Glutamatergic neuron (in vitro differentiated cells): ENCODE measurements around the gene MPV17L2. TPM values are rescaled to one million over a fixed set of nuclear protein-coding genes. Genes with fewer than 3 reads are reported as not detected.
A peak's percentile ranks its signal among the peaks of the same experiment; 100 is the strongest.
"Not testable (repeated sequence)": the region's sequence is repeated elsewhere in the genome, so short reads cannot be mapped to it uniquely, and the experiment has no call there.

Experiments
- DNase-seq: peaks from one replicate; pipeline ENCODE4 v3.0.0; 2022
- H3K27ac Mint-ChIP-seq: one replicate; pipeline ENCODE4 v1.8.0; 2020; ENCODE audit warnings: mild to moderate bottlenecking, mixed read lengths, inconsistent platforms; ENCODE audit not compliant: unreplicated experiment
- H3K27me3 Mint-ChIP-seq: one replicate; pipeline ENCODE4 v1.8.0; 2020; ENCODE audit warnings: mild to moderate bottlenecking, moderate library complexity, mixed read lengths, inconsistent platforms; ENCODE audit not compliant: unreplicated experiment
- H3K36me3 Mint-ChIP-seq: one replicate; pipeline ENCODE4 v1.8.0; 2020; ENCODE audit warnings: mild to moderate bottlenecking, mixed read lengths, inconsistent platforms; ENCODE audit not compliant: unreplicated experiment
- H3K4me1 Mint-ChIP-seq: one replicate; pipeline ENCODE4 v1.8.0; 2020; ENCODE audit warnings: mild to moderate bottlenecking, low read depth, mixed read lengths, inconsistent platforms; ENCODE audit not compliant: unreplicated experiment
- H3K4me3 Mint-ChIP-seq: one replicate; pipeline ENCODE4 v1.8.0; 2020; ENCODE audit warnings: mild to moderate bottlenecking, mixed read lengths, inconsistent platforms; ENCODE audit not compliant: unreplicated experiment
- H3K9me3 Mint-ChIP-seq: one replicate; pipeline ENCODE4 v1.8.0; 2020; ENCODE audit warnings: mild to moderate bottlenecking, moderate library complexity, mixed read lengths, inconsistent platforms; ENCODE audit not compliant: unreplicated experiment
- CTCF ChIP-seq: fragments of 200-600 bp; sonication (generic); IDR thresholded peaks from one replicate; pipeline ENCODE4 v1.5.0; 2021; ENCODE audit not compliant: partially characterized antibody, unreplicated experiment
- total RNA-seq: library from RNA; stranded (reverse); fragmentation: NEBNext Ultra II Directional; extraction: Animal tissue kit (Norgen Biotek cat#: 25700); gene quantifications from one replicate; pipeline ENCODE4 v1.2.1, GENCODE V29; 2021; ENCODE audit not compliant: unreplicated experiment

The MPV17L2 gene
- total RNA-seq, 1 donor from 2014 or later: 17.9 TPM

GRCh38 chr19:18157465-18158063, 35.5 kb upstream of the MPV17L2 start:
- Mint-ChIP-seq H3K27ac (no peak overlapping the region), H3K4me1 (peaks cover 15% of the 10 kb centered on the region), H3K4me3 (no peak overlapping the region), H3K36me3 (no peaks in the 10 kb centered on the region), H3K27me3 (peaks cover 3% of the 10 kb centered on the region), H3K9me3 (peaks cover 2% of the 10 kb centered on the region)
- DNase-seq: peak; percentile 56
- TF ChIP-seq CTCF: no peak

GRCh38 chr19:18158467-18158866, 34.6 kb upstream of the MPV17L2 start:
- no peak for DNase-seq
- H3K9me3 Mint-ChIP-seq: peaks cover 2% of the 10 kb centered on the region
- TF ChIP-seq CTCF: no peak
- no peak overlapping the region for H3K27ac Mint-ChIP-seq
- H3K36me3 Mint-ChIP-seq: no peaks in the 10 kb centered on the region
- peaks cover 2% of the 10 kb centered on the region for H3K27me3 Mint-ChIP-seq
- no peak overlapping the region for H3K4me3 Mint-ChIP-seq
- H3K4me1 Mint-ChIP-seq: peaks cover 15% of the 10 kb centered on the region

GRCh38 chr19:18159059-18159616, 33.9 kb upstream of the MPV17L2 start:
- H3K4me3 Mint-ChIP-seq, H3K9me3 Mint-ChIP-seq, H3K27ac Mint-ChIP-seq, H3K36me3 Mint-ChIP-seq, DNase-seq, H3K27me3 Mint-ChIP-seq: not testable (repeated sequence)
- peaks cover 11% of the 10 kb centered on the region for H3K4me1 Mint-ChIP-seq

DNA sequence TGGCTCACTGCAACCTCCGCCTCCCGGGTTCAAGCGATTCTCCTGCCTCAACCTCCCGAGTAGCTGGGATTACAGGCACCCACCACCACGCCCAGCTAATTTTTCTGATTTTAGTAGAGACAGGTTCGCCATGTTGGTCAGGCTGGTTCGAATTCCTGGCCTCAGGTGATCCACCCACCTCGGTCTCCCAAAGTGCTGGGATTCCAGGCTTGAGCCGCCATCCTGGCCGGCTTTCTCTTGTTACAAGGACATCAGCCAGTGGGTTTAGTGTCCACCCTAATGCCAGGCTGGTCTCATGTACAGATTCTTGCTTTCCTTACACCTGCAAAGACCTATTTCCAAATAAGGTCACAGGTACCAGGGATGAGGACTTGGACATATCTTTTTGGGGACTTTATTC, 33.2 kb upstream of the MPV17L2 start:
- Mint-ChIP-seq H3K4me3 (no peak overlapping the region), H3K27me3 (no peaks in the 10 kb centered on the region)

GRCh38 chr19:18160493-18160970, 32.5 kb upstream of the MPV17L2 start:
- H3K36me3 Mint-ChIP-seq: no peaks in the 10 kb centered on the region
- peak overlapping the region; percentile 63 for H3K4me3 Mint-ChIP-seq

More for the DNA sequence above, 33.2 kb upstream of the MPV17L2 start:
- Mint-ChIP-seq H3K4me1 (peaks cover 10% of the 10 kb centered on the region), H3K9me3 (no peaks in the 10 kb centered on the region), H3K36me3 (no peaks in the 10 kb centered on the region), H3K27ac (no peak overlapping the region)
- DNase-seq: no peak
- no peak for TF ChIP-seq CTCF

More at GRCh38 chr19:18160493-18160970, 32.5 kb upstream of the MPV17L2 start:
- H3K27me3 Mint-ChIP-seq: no peaks in the 10 kb centered on the region
- H3K27ac Mint-ChIP-seq: no peak overlapping the region
- no peak for TF ChIP-seq CTCF
- H3K9me3 Mint-ChIP-seq: no peaks in the 10 kb centered on the region
- no peak for DNase-seq
- H3K4me1 Mint-ChIP-seq: peaks cover 10% of the 10 kb centered on the region
